MM.1S (cell line): ENCODE data around the gene PRRG2.

ENCODE experiments used
- DNase-seq: peaks from one replicate; pipeline ENCODE4 v3.0.0-alpha.2; 2015
- H2AFZ ChIP-seq: fragments of 300-600 bp; sonication (generic); 2 replicates; pipeline ENCODE4 v1.6.0; 2016; ENCODE audit warnings: antibody characterized with exemption, low read length
- H3F3A ChIP-seq: fragments of 300-600 bp; sonication (generic); 2 replicates; pipeline ENCODE4 v1.6.1; 2016; ENCODE audit warnings: mild to moderate bottlenecking, antibody characterized with exemption, low read length, moderate library complexity, mixed read lengths; ENCODE audit not compliant: insufficient read depth
- H3K27ac ChIP-seq: fragments of 300-600 bp; sonication (generic); 2 replicates; pipeline ENCODE4 v1.5.1; 2016; ENCODE audit warnings: mild to moderate bottlenecking, low read length
- H3K27me3 ChIP-seq: fragments of 300-600 bp; sonication (generic); replicated peaks from 2 replicates; pipeline ENCODE4 v1.6.0; 2016; ENCODE audit warnings: low read length; ENCODE audit not compliant: insufficient read depth
- H3K36me3 ChIP-seq: fragments of 300-600 bp; sonication (generic); replicated peaks from 2 replicates; pipeline ENCODE4 v1.6.1; 2016; ENCODE audit warnings: mild to moderate bottlenecking, low read length, mixed read lengths; ENCODE audit not compliant: insufficient read depth
- H3K4me1 ChIP-seq: fragments of 300-600 bp; sonication (generic); 2 replicates; pipeline ENCODE4 v1.6.1; 2016; ENCODE audit warnings: low read length, mixed read lengths
- H3K4me2 ChIP-seq: fragments of 300-600 bp; sonication (generic); 2 replicates; pipeline ENCODE4 v1.6.0; 2016; ENCODE audit warnings: low read depth, low read length
- H3K4me3 ChIP-seq: fragments of 300-600 bp; sonication (generic); 2 replicates; pipeline ENCODE4 v1.5.1; 2016; ENCODE audit warnings: low read length, mixed read lengths
- H3K79me2 ChIP-seq: fragments of 300-600 bp; sonication (generic); 2 replicates; pipeline ENCODE4 v1.6.1; 2016; ENCODE audit warnings: mixed run types, low read length, mixed read lengths
- H3K9ac ChIP-seq: fragments of 300-600 bp; sonication (generic); 2 replicates; pipeline ENCODE4 v1.6.1; 2016; ENCODE audit warnings: low read length, mixed read lengths
- H3K9me2 ChIP-seq: fragments of 300-600 bp; sonication (generic); replicated peaks from 2 replicates; pipeline ENCODE4 v1.6.1; 2016; ENCODE audit warnings: mild to moderate bottlenecking, low read length, mixed read lengths; ENCODE audit not compliant: insufficient read depth
- H3K9me3 ChIP-seq: fragments of 300-600 bp; sonication (generic); replicated peaks from 2 replicates; pipeline ENCODE4 v1.6.1; 2016; ENCODE audit warnings: mild to moderate bottlenecking, low read length, mixed read lengths; ENCODE audit not compliant: insufficient read depth
- H4K20me1 ChIP-seq: fragments of 300-600 bp; sonication (generic); 2 replicates; pipeline ENCODE4 v1.6.1; 2016; ENCODE audit warnings: mild to moderate bottlenecking, low read length, moderate library complexity, mixed read lengths; ENCODE audit not compliant: insufficient read depth
- EZH2 ChIP-seq: fragments of 300-600 bp; sonication (generic); optimal IDR thresholded peaks from 2 replicates; pipeline ENCODE3; 2017; ENCODE audit warnings: low read depth, mild to moderate bottlenecking, antibody characterized with exemption, low read length, mixed read lengths
- EZH2phosphoT487 ChIP-seq: fragments of 300-600 bp; sonication (generic); IDR thresholded peaks from 2 replicates; pipeline ENCODE4 v1.6.1; 2018; ENCODE audit warnings: antibody characterized with exemption, low read length
- TF ChIP-seq, protein P1 (sequence below): fragments of 300-600 bp; sonication (generic); IDR thresholded peaks from 2 replicates; pipeline ENCODE4 v1.5.1; 2016; ENCODE audit warnings: antibody characterized with exemption, low read length, mixed read lengths

PRRG2 gene

GRCh38 chr19:49624967-49625910, 44.1 kb downstream of the PRRG2 start:
- Histone ChIP-seq H3K36me3 (no peaks in the 10 kb centered on the region), H3K9me3 (no peaks in the 10 kb centered on the region), H4K20me1 (no peaks in the 10 kb centered on the region), H3K9ac (no peak overlapping the region), H3K4me1 (no peaks in the 10 kb centered on the region), H3K9me2 (no peaks in the 10 kb centered on the region), H2AFZ (no peak overlapping the region), H3K27me3 (no peaks in the 10 kb centered on the region), H3K27ac (no peak overlapping the region), H3K79me2 (0 out of 2 replicates have a peak, but pooled peaks cover 2% of the 10 kb centered on the region), H3K4me2 (no peak overlapping the region), H3K4me3 (no peak overlapping the region), H3F3A (no peaks in the 10 kb centered on the region)
- TF ChIP-seq EZH2phosphoT487: no peak
- TF ChIP-seq, protein P1, sequence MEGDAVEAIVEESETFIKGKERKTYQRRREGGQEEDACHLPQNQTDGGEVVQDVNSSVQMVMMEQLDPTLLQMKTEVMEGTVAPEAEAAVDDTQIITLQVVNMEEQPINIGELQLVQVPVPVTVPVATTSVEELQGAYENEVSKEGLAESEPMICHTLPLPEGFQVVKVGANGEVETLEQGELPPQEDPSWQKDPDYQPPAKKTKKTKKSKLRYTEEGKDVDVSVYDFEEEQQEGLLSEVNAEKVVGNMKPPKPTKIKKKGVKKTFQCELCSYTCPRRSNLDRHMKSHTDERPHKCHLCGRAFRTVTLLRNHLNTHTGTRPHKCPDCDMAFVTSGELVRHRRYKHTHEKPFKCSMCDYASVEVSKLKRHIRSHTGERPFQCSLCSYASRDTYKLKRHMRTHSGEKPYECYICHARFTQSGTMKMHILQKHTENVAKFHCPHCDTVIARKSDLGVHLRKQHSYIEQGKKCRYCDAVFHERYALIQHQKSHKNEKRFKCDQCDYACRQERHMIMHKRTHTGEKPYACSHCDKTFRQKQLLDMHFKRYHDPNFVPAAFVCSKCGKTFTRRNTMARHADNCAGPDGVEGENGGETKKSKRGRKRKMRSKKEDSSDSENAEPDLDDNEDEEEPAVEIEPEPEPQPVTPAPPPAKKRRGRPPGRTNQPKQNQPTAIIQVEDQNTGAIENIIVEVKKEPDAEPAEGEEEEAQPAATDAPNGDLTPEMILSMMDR: no peak
- TF ChIP-seq EZH2: no peak
- DNase-seq: no peak

DNA sequence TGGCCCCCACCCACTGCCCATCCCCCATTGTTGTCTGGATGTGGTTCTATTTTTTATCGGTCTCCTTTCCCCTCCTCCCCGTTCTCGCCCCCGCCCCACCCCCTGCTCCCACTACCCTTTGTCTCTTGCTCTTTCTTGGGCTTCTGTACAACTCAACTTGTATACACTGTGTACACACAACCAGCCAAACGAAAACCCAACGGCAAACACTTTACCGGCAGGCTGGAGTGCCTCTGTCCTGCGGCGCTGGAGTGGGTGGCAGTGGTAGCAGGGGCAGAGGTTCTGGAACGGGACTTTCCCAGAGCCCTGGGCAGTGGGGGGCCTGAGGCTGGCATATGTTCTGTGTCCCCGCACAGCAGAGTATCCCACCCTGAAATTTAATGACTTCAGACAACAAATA, 45.1 kb downstream of the PRRG2 start:
- Histone ChIP-seq H3K9me2 (no peaks in the 10 kb centered on the region), H2AFZ (no peak overlapping the region), H3K27me3 (no peaks in the 10 kb centered on the region), H3K4me1 (no peaks in the 10 kb centered on the region), H3K9me3 (no peaks in the 10 kb centered on the region), H3K36me3 (no peaks in the 10 kb centered on the region), H3F3A (no peaks in the 10 kb centered on the region), H3K9ac (no peak overlapping the region), H3K79me2 (no peaks in the 10 kb centered on the region), H4K20me1 (no peaks in the 10 kb centered on the region), H3K4me2 (no peak overlapping the region), H3K27ac (no peak overlapping the region), H3K4me3 (no peak overlapping the region)
- no peak for DNase-seq
- TF ChIP-seq EZH2phosphoT487 (no peak), EZH2 (no peak)
- TF ChIP-seq, protein P1: no peak

GRCh38 chr19:49629659-49630058, 48.5 kb downstream of the PRRG2 start:
- Histone ChIP-seq H4K20me1 (no peaks in the 10 kb centered on the region), H3F3A (no peaks in the 10 kb centered on the region), H3K36me3 (no peaks in the 10 kb centered on the region), H3K79me2 (no peaks in the 10 kb centered on the region), H3K9ac (no peak overlapping the region), H3K9me2 (no peaks in the 10 kb centered on the region), H3K27ac (no peak overlapping the region), H3K27me3 (no peaks in the 10 kb centered on the region), H3K4me3 (no peak overlapping the region), H3K9me3 (no peaks in the 10 kb centered on the region), H2AFZ (no peak overlapping the region), H3K4me2 (no peak overlapping the region), H3K4me1 (no peaks in the 10 kb centered on the region)
- no peak for TF ChIP-seq EZH2
- TF ChIP-seq, protein P1: no peak
- TF ChIP-seq EZH2phosphoT487: no peak
- no peak for DNase-seq
